OCI-LY7 (cell line): ENCODE results near the gene TGFBR3.

Source experiments
- CTCF ChIP-seq: fragments of 200-600 bp; sonication (generic); conservative IDR thresholded peaks from 2 replicates; pipeline ENCODE4 v1.5.1; 2014; ENCODE audit warnings: mild to moderate bottlenecking, antibody characterized with exemption, low read length, moderate library complexity, mixed read lengths
- EZH2phosphoT487 ChIP-seq: fragments of 200-600 bp; sonication (generic); IDR thresholded peaks from 2 replicates; pipeline ENCODE4 v1.6.1; 2018; ENCODE audit warnings: low read depth, borderline replicate concordance, mild to moderate bottlenecking, mixed run types, antibody characterized with exemption, low read length, moderate library complexity, mixed read lengths

- TF ChIP-seq CTCF, result no peak
- TF ChIP-seq EZH2phosphoT487, result no peak
Observed at GRCh38 chr1:91912266-91912665, 26.3 kb upstream of the TGFBR3 start.
